ENCODE measurements around the gene SRXN1. TPM values are rescaled to one million over a fixed set of nuclear protein-coding genes. Genes with fewer than 3 reads are reported as not detected.

Gene SRXN1
- total RNA-seq, 1 donor from 2014 or later: 13.2 TPM

GRCh38 chr20:675453-676314 lies 22.7 kb upstream of the SRXN1 start, which contains the start of gene SCRT2:
Gene SCRT2, minus strand, starts transcription at chr20:675802. Its CDS starts 201 bp downstream, at chr20:675601.
- peak; percentile 94 for DNase-seq

- DNase-seq: no peak
These were observed 22.0 kb upstream of the SRXN1 start for GRCh38 chr20:675033-675452.

GRCh38 chr20:673603-674001 lies 20.6 kb upstream of the SRXN1 start:
- no peak for DNase-seq

- DNase-seq: no peak
These were observed 20.1 kb upstream of the SRXN1 start for GRCh38 chr20:672963-673602.

GRCh38 chr20:671252-672030 lies 18.4 kb upstream of the SRXN1 start:
- no peak for DNase-seq

GRCh38 chr20:669573-669972 lies 16.6 kb upstream of the SRXN1 start:
- no peak for DNase-seq

GRCh38 chr20:668638-669037 lies 15.6 kb upstream of the SRXN1 start:
- DNase-seq: no peak

- DNase-seq: no peak
These were observed 15.1 kb upstream of the SRXN1 start for GRCh38 chr20:668050-668449.

GRCh38 chr20:667351-668034 lies 14.5 kb upstream of the SRXN1 start:
- peak; percentile 42 for DNase-seq

GRCh38 chr20:666877-667276 lies 13.9 kb upstream of the SRXN1 start:
- no peak for DNase-seq

- no peak for DNase-seq
These were observed 12.3 kb upstream of the SRXN1 start for GRCh38 chr20:665276-665675.

GRCh38 chr20:664576-664975 lies 11.6 kb upstream of the SRXN1 start:
- no peak for DNase-seq

- no peak for DNase-seq
These were observed 11.2 kb upstream of the SRXN1 start for GRCh38 chr20:664151-664550.

GRCh38 chr20:663315-664090 lies 10.5 kb upstream of the SRXN1 start:
- no peak for DNase-seq

GRCh38 chr20:662277-663192 lies 9.5 kb upstream of the SRXN1 start:
- DNase-seq: no peak

GRCh38 chr20:661474-662270 lies 8.7 kb upstream of the SRXN1 start:
- no peak for DNase-seq

GRCh38 chr20:658731-659291 lies 5.8 kb upstream of the SRXN1 start:
- DNase-seq: no peak

- no peak for DNase-seq
These were observed 5.2 kb upstream of the SRXN1 start for GRCh38 chr20:658202-658601.

Measured in tongue (tissue), 2 donors.